HepG2 (cell line): ENCODE measurements around the gene PLLP. TPM values are rescaled to one million over a fixed set of nuclear protein-coding genes. Genes with fewer than 3 reads are reported as not detected.

Experiments used
- JUN ChIP-seq: sonication (generic); formaldehyde crosslinking; IDR thresholded peaks from 2 replicates; pipeline ENCODE4 v1.4.0; 2020; ENCODE audit warnings: mild to moderate bottlenecking, missing genetic modification reagents
- MED8 ChIP-seq: sonication (generic); formaldehyde crosslinking; IDR thresholded peaks from 2 replicates; pipeline ENCODE4 v1.8.1; 2023; ENCODE audit warnings: mild to moderate bottlenecking, missing genetic modification reagents; ENCODE audit not compliant: insufficient replicate concordance
- MXD4 ChIP-seq: IDR thresholded peaks from 2 replicates; pipeline ENCODE4 v1.6.1; 2016; ENCODE audit warnings: mild to moderate bottlenecking, missing biosample characterization, missing genetic modification reagents
- NR2F2 ChIP-seq: IDR thresholded peaks from 2 replicates; pipeline ENCODE4 v1.6.1; 2012; ENCODE audit warnings: low read depth, inconsistent platforms, borderline replicate concordance
- PRMT3 ChIP-seq: sonication (generic); formaldehyde crosslinking; IDR thresholded peaks from 2 replicates; pipeline ENCODE4 v1.8.1; 2022; ENCODE audit warnings: low read depth, mild to moderate bottlenecking, moderate library complexity, missing genetic modification reagents, borderline replicate concordance
- SMC3 ChIP-seq: IDR thresholded peaks from 2 replicates; pipeline ENCODE4 v1.6.1; 2011; ENCODE audit warnings: low read length, improper control_type of control experiment
- ZNF24 ChIP-seq: fragments of 450-650 bp; IDR thresholded peaks from 2 replicates; pipeline ENCODE4 v1.6.1; 2017; ENCODE audit warnings: antibody characterized with exemption, mild to moderate bottlenecking
- ZNF350 ChIP-seq: sonication (generic); formaldehyde crosslinking; IDR thresholded peaks from 2 replicates; pipeline ENCODE4 v1.4.0; 2020; ENCODE audit warnings: mild to moderate bottlenecking, low read depth, missing genetic modification reagents, borderline replicate concordance
- ZNF446 ChIP-seq: sonication (generic); formaldehyde crosslinking; IDR thresholded peaks from 2 replicates; pipeline ENCODE4 v1.5.0; 2020; ENCODE audit warnings: mild to moderate bottlenecking, missing genetic modification reagents
- ZNF670 ChIP-seq: sonication (generic); formaldehyde crosslinking; IDR thresholded peaks from 2 replicates; pipeline ENCODE4 v1.8.0; 2022; ENCODE audit warnings: mild to moderate bottlenecking, missing genetic modification reagents, borderline replicate concordance
- polyA plus RNA-seq, 8 experiments: library from polyadenylated mRNA; depleted of rRNA in 3 of 8; stranded (reverse) in 7 of 8; unstranded in 1 of 8; fragments of >200 nt; fragmentation: Illumina TruSeq in 4 of 8; extraction: Trizol in 4 of 8; gene quantifications; 2 replicates each; pipeline versions ENCODE4 v1.2.1 to v1.2.3, GENCODE V29; 2011 to 2016; ENCODE audit warnings: low read depth in 4 of 8, missing spikeins in 1 of 8, mixed read lengths in 1 of 8; ENCODE audit not compliant: insufficient read depth in 1 of 8
- total RNA-seq, 5 experiments: library from RNA; depleted of rRNA; stranded (reverse); fragments of >200 nt; fragmentation: Illumina TruSeq; extraction: Trizol; gene quantifications; 2 replicates each; pipeline ENCODE4 v1.2.3, GENCODE V29; 2016; ENCODE audit warnings: low read depth in 1 of 5
- TF ChIP-seq, protein P1 (sequence below): sonication (generic); formaldehyde crosslinking; IDR thresholded peaks from 2 replicates; pipeline ENCODE4 v1.4.0; 2020; ENCODE audit warnings: mild to moderate bottlenecking, missing genetic modification reagents
- TF ChIP-seq, protein P2 (sequence below): sonication (generic); formaldehyde crosslinking; IDR thresholded peaks from 2 replicates; pipeline ENCODE4 v1.5.0; 2020; ENCODE audit warnings: missing genetic modification reagents
- TF ChIP-seq, protein P3 (sequence below): sonication (generic); formaldehyde crosslinking; IDR thresholded peaks from 2 replicates; pipeline ENCODE4 v1.5.1; 2020; ENCODE audit warnings: missing genetic modification reagents, mild to moderate bottlenecking, borderline replicate concordance
- TF ChIP-seq, protein P4 (sequence below): sonication (generic); formaldehyde crosslinking; IDR thresholded peaks from 2 replicates; pipeline ENCODE4 v1.4.0; 2020; ENCODE audit warnings: missing genetic modification reagents
- TF ChIP-seq, protein P5 (sequence below): IDR thresholded peaks from 2 replicates; pipeline ENCODE4 v1.6.1; 2016; ENCODE audit warnings: missing compliant biosample characterization, missing genetic modification reagents, borderline replicate concordance

The PLLP gene
- total and polyA plus RNA-seq, 2 of the 13 experiments (the other 11 are each of a cell fraction or from before 2014, with no cell fraction given), result 60.6 to 127 TPM

DNA sequence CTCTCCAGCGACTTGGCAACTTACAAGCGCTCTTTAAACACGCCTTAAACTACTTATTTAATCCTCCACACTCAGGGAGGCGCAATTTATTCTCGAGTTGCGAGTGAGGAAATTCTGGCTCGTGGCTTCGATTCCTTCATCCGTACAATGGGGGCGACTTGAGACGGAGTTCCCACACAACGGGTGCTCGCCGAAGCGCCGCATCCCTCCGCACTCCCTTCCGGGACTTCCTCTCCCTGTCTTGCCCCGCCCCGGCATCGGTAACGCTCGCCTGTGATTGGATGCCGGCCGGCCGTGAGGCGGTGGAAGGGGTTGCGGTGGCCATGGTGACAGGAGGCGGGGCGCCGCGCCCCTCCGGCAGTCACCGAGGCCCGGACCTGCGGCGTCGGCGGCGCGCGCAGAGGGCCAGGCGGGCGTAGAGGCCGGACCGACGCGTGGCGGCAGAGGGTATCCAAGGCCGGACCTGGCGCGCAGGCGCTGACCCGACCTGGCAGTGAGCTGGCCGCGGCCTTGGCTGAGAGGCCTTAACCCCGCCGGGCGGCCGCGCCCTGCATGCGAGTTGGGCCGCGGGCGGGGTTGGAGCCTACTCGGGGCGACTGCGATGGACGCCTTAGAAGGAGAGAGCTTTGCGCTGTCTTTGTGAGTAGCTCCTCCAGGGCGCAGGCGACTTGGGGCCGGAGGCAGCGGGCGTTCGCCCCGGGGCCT lies 39.6 kb downstream of the PLLP start, which contains the start of gene ARL2BP (continued):
- TF ChIP-seq, protein P1, sequence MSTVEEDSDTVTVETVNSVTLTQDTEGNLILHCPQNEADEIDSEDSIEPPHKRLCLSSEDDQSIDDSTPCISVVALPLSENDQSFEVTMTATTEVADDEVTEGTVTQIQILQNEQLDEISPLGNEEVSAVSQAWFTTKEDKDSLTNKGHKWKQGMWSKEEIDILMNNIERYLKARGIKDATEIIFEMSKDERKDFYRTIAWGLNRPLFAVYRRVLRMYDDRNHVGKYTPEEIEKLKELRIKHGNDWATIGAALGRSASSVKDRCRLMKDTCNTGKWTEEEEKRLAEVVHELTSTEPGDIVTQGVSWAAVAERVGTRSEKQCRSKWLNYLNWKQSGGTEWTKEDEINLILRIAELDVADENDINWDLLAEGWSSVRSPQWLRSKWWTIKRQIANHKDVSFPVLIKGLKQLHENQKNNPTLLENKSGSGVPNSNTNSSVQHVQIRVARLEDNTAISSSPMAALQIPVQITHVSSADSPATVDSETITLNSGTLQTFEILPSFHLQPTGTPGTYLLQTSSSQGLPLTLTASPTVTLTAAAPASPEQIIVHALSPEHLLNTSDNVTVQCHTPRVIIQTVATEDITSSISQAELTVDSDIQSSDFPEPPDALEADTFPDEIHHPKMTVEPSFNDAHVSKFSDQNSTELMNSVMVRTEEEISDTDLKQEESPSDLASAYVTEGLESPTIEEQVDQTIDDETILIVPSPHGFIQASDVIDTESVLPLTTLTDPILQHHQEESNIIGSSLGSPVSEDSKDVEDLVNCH (CRISPR knock-in tag), result no peak
- TF ChIP-seq, protein P2, sequence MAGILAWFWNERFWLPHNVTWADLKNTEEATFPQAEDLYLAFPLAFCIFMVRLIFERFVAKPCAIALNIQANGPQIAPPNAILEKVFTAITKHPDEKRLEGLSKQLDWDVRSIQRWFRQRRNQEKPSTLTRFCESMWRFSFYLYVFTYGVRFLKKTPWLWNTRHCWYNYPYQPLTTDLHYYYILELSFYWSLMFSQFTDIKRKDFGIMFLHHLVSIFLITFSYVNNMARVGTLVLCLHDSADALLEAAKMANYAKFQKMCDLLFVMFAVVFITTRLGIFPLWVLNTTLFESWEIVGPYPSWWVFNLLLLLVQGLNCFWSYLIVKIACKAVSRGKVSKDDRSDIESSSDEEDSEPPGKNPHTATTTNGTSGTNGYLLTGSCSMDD (CRISPR knock-in tag), result no peak
- TF ChIP-seq ZNF446 (no peak), NR2F2 (peak; percentile 8; the same call in 1 of the 2 replicates), JUN (CRISPR knock-in tag) (peak; percentile 53; the same call in 1 of the 2 replicates), ZNF350 (CRISPR knock-in tag) (peak; percentile 91), ZNF24 (0 out of 2 replicates have a peak, but pooled peaks have one; percentile 13), ZNF670 (peak; percentile 22; the same call in 1 of the 2 replicates), MXD4 (CRISPR knock-in tag) (peak; percentile 87), PRMT3 (CRISPR knock-in tag) (peak; percentile 64; the same call in 1 of the 2 replicates), SMC3 (no peak; the same call in 1 of the 2 replicates), MED8 (CRISPR knock-in tag) (no peak)
- TF ChIP-seq, protein P3, sequence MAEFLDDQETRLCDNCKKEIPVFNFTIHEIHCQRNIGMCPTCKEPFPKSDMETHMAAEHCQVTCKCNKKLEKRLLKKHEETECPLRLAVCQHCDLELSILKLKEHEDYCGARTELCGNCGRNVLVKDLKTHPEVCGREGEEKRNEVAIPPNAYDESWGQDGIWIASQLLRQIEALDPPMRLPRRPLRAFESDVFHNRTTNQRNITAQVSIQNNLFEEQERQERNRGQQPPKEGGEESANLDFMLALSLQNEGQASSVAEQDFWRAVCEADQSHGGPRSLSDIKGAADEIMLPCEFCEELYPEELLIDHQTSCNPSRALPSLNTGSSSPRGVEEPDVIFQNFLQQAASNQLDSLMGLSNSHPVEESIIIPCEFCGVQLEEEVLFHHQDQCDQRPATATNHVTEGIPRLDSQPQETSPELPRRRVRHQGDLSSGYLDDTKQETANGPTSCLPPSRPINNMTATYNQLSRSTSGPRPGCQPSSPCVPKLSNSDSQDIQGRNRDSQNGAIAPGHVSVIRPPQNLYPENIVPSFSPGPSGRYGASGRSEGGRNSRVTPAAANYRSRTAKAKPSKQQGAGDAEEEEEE (CRISPR knock-in tag), result peak; percentile 32; the same call in 1 of the 2 replicates
- TF ChIP-seq, protein P4, sequence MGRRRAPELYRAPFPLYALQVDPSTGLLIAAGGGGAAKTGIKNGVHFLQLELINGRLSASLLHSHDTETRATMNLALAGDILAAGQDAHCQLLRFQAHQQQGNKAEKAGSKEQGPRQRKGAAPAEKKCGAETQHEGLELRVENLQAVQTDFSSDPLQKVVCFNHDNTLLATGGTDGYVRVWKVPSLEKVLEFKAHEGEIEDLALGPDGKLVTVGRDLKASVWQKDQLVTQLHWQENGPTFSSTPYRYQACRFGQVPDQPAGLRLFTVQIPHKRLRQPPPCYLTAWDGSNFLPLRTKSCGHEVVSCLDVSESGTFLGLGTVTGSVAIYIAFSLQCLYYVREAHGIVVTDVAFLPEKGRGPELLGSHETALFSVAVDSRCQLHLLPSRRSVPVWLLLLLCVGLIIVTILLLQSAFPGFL (CRISPR knock-in tag), result no peak
- TF ChIP-seq, protein P5, sequence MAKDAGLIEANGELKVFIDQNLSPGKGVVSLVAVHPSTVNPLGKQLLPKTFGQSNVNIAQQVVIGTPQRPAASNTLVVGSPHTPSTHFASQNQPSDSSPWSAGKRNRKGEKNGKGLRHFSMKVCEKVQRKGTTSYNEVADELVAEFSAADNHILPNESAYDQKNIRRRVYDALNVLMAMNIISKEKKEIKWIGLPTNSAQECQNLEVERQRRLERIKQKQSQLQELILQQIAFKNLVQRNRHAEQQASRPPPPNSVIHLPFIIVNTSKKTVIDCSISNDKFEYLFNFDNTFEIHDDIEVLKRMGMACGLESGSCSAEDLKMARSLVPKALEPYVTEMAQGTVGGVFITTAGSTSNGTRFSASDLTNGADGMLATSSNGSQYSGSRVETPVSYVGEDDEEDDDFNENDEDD, result peak; percentile 92; the same call in 1 of the 2 replicates
